Measurements from ENCODE around the gene ELP6.

ELP6 gene

GRCh38 chr3:47455806-47456452 is 57.6 kb downstream of the ELP6 start:
- TF ChIP-seq, protein P1, sequence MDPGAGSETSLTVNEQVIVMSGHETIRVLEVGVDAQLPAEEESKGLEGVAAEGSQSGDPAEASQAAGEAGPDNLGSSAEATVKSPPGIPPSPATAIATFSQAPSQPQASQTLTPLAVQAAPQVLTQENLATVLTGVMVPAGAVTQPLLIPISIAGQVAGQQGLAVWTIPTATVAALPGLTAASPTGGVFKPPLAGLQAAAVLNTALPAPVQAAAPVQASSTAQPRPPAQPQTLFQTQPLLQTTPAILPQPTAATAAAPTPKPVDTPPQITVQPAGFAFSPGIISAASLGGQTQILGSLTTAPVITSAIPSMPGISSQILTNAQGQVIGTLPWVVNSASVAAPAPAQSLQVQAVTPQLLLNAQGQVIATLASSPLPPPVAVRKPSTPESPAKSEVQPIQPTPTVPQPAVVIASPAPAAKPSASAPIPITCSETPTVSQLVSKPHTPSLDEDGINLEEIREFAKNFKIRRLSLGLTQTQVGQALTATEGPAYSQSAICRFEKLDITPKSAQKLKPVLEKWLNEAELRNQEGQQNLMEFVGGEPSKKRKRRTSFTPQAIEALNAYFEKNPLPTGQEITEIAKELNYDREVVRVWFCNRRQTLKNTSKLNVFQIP (CRISPR knock-in tag; IDR thresholded peaks at IDR 0.05; ENCODE audit: borderline replicate concordance, low read depth) = no peak
- TF ChIP-seq ZFP30 (CRISPR knock-in tag; IDR thresholded peaks at IDR 0.05) = no peak
- TF ChIP-seq PATZ1 (CRISPR knock-in tag; IDR thresholded peaks at IDR 0.05; ENCODE audit: borderline replicate concordance) = no peak
- TF ChIP-seq, protein P2, sequence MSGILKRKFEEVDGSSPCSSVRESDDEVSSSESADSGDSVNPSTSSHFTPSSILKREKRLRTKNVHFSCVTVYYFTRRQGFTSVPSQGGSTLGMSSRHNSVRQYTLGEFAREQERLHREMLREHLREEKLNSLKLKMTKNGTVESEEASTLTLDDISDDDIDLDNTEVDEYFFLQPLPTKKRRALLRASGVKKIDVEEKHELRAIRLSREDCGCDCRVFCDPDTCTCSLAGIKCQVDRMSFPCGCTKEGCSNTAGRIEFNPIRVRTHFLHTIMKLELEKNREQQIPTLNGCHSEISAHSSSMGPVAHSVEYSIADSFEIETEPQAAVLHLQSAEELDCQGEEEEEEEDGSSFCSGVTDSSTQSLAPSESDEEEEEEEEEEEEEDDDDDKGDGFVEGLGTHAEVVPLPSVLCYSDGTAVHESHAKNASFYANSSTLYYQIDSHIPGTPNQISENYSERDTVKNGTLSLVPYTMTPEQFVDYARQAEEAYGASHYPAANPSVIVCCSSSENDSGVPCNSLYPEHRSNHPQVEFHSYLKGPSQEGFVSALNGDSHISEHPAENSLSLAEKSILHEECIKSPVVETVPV (CRISPR knock-in tag; IDR thresholded peaks at IDR 0.05) = no peak
- no peak for TF ChIP-seq OSR1 (CRISPR knock-in tag; IDR thresholded peaks at IDR 0.05)
- TF ChIP-seq, protein P3, sequence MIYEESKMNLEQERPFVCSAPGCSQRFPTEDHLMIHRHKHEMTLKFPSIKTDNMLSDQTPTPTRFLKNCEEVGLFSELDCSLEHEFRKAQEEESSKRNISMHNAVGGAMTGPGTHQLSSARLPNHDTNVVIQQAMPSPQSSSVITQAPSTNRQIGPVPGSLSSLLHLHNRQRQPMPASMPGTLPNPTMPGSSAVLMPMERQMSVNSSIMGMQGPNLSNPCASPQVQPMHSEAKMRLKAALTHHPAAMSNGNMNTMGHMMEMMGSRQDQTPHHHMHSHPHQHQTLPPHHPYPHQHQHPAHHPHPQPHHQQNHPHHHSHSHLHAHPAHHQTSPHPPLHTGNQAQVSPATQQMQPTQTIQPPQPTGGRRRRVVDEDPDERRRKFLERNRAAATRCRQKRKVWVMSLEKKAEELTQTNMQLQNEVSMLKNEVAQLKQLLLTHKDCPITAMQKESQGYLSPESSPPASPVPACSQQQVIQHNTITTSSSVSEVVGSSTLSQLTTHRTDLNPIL (CRISPR knock-in tag; IDR thresholded peaks at IDR 0.05; ENCODE audit: low read depth) = no peak
- TF ChIP-seq ZFP3 (CRISPR knock-in tag; IDR thresholded peaks at IDR 0.05) = no peak
- no peak for TF ChIP-seq BACH2 (CRISPR knock-in tag; IDR thresholded peaks at IDR 0.05; ENCODE audit: borderline replicate concordance)
- TF ChIP-seq GLIS3 (CRISPR knock-in tag; IDR thresholded peaks at IDR 0.05) = no peak
- no peak for TF ChIP-seq ESRRG (CRISPR knock-in tag; IDR thresholded peaks at IDR 0.05)
- ATAC-seq = no peak

DNA sequence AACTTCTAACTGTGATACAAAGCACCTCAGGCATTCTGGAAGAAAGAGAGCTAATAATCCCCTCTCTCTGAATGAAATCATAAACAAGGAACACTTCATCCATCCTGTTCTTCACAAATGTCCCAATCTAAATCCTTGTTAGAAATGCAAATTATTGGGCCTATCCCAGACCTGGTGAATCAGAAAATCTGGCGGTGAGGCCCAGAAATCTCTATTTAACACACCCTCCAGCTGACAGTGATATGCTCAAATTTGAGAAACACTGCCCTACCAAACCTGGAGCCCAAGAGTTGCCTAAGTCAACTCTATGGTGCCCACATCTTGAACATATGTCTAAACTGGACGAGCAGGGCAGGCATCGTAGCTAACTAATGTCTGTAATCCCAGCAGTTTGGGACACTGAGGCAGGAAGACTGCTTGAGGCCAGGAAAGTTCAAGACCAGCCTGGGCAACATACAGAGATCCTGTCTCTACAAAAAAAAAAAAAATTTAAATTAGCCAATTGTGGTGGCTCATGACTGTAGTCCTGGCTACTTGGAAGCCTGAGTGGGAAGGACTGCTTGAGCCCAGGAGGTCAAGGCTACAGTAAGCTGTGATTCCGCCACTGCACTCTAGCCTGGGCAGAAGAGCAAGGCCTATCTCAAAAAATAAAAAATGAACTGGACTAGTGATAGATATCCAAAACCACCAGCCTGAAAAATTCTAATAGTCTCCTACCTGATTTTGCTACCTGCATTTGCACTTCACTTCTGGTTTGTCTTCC is 60.9 kb downstream of the ELP6 start:
- TF ChIP-seq PATZ1 (CRISPR knock-in tag; IDR thresholded peaks at IDR 0.05; ENCODE audit: borderline replicate concordance) = no peak
- TF ChIP-seq TCF4 (CRISPR knock-in tag; IDR thresholded peaks at IDR 0.05; ENCODE audit: borderline replicate concordance) = no peak
- TF ChIP-seq PPARA (CRISPR knock-in tag; IDR thresholded peaks at IDR 0.05; ENCODE audit: borderline replicate concordance) = no peak
- TF ChIP-seq ZNF70 (CRISPR knock-in tag; IDR thresholded peaks at IDR 0.05) = no peak
- ATAC-seq = no peak
